HEK293T (cell line): ENCODE data around the gene LRBA.

Source experiments
- CTCF ChIA-PET: fragments of 350-600 bp; formaldehyde crosslinking; extraction: SDS; loops from one replicate; lab custom pipeline; 2021; ENCODE audit warnings: antibody characterized with exemption, inconsistent platforms; lab: Yijun Ruan, JAX
- POLR2A ChIA-PET: fragments of 350-600 bp; formaldehyde crosslinking; extraction: SDS; loops from one replicate; lab custom pipeline; 2020; ENCODE audit warnings: antibody characterized with exemption, inconsistent platforms; lab: Yijun Ruan, JAX
- DNase-seq: peaks from one replicate; pipeline ENCODE4 v3.0.0; 2012; ENCODE audit warnings: mixed read lengths; ENCODE audit errors: extremely low spot score
- ARNT ChIP-seq: fragments of 450-650 bp; IDR thresholded peaks from 2 replicates; pipeline ENCODE4 v1.6.1; 2017; ENCODE audit warnings: mild to moderate bottlenecking
- BHLHE40 ChIP-seq: fragments of 450-650 bp; IDR thresholded peaks from 2 replicates; pipeline ENCODE4 v1.6.1; 2016; ENCODE audit warnings: mild to moderate bottlenecking, moderate library complexity, borderline replicate concordance
- CTBP1 ChIP-seq: fragments of 450-650 bp; IDR thresholded peaks from 2 replicates; pipeline ENCODE4 v1.6.1; 2016; ENCODE audit warnings: borderline replicate concordance
- ELF4 ChIP-seq: fragments of 450-650 bp; IDR thresholded peaks from 2 replicates; pipeline ENCODE4 v1.6.1; 2017; ENCODE audit warnings: antibody characterized with exemption
- FOXA1 ChIP-seq: fragments of 450-650 bp; IDR thresholded peaks from 2 replicates; pipeline ENCODE4 v1.6.1; 2016; ENCODE audit warnings: mild to moderate bottlenecking
- FOXK2 ChIP-seq: fragments of 450-650 bp; IDR thresholded peaks from 2 replicates; pipeline ENCODE4 v1.6.1; 2016; ENCODE audit warnings: mild to moderate bottlenecking
- FOXM1 ChIP-seq: fragments of 450-650 bp; IDR thresholded peaks from 2 replicates; pipeline ENCODE4 v1.6.1; 2017; ENCODE audit warnings: mild to moderate bottlenecking, borderline replicate concordance
- HDGF ChIP-seq: fragments of 450-650 bp; IDR thresholded peaks from 2 replicates; pipeline ENCODE4 v1.6.1; 2017; ENCODE audit warnings: antibody characterized with exemption, borderline replicate concordance
- L3MBTL2 ChIP-seq: fragments of 450-650 bp; conservative IDR thresholded peaks from 2 replicates; pipeline ENCODE4 v1.6.1; 2016; ENCODE audit warnings: mild to moderate bottlenecking
- LEF1 ChIP-seq: fragments of 450-650 bp; IDR thresholded peaks from 2 replicates; pipeline ENCODE4 v1.6.1; 2017; ENCODE audit warnings: mild to moderate bottlenecking, borderline replicate concordance
- NFRKB ChIP-seq: fragments of 450-650 bp; IDR thresholded peaks from 2 replicates; pipeline ENCODE4 v1.6.1; 2016; ENCODE audit warnings: mild to moderate bottlenecking, moderate library complexity
- PKNOX1 ChIP-seq: fragments of 450-650 bp; IDR thresholded peaks from 2 replicates; pipeline ENCODE4 v1.6.1; 2016
- SP1 ChIP-seq: fragments of 450-650 bp; IDR thresholded peaks from 2 replicates; pipeline ENCODE4 v1.6.1; 2017
- SUZ12 ChIP-seq: fragments of 450-650 bp; IDR thresholded peaks from 2 replicates; pipeline ENCODE4 v1.6.1; 2016; ENCODE audit warnings: mild to moderate bottlenecking
- TARDBP ChIP-seq: fragments of 450-650 bp; IDR thresholded peaks from 2 replicates; pipeline ENCODE4 v1.6.1; 2016
- ZNF384 ChIP-seq: fragments of 450-650 bp; IDR thresholded peaks from 2 replicates; pipeline ENCODE4 v1.6.1; 2016

LRBA gene

GRCh38 chr4:150436598-150437370 lies 578.3 kb downstream of the LRBA start:
- no peak for TF ChIP-seq FOXK2
- TF ChIP-seq HDGF = no peak
- no peak for TF ChIP-seq L3MBTL2
- TF ChIP-seq TARDBP = no peak
- no peak for TF ChIP-seq SUZ12
- TF ChIP-seq ZNF384 = no peak
- TF ChIP-seq PKNOX1 = no peak
- no peak for TF ChIP-seq SP1
- TF ChIP-seq ELF4 = no peak
- TF ChIP-seq NFRKB = no peak
- no peak for TF ChIP-seq FOXA1
- no peak for DNase-seq
- CTCF ChIA-PET = no interaction called here
- POLR2A ChIA-PET = no interaction called here

- ChIA-PET POLR2A (no interaction called here), CTCF (interaction anchor here (0.7 kb wide), 1 partner anchor 53 kb away, joined by 3 read pairs; no protein-coding TSS in a partner anchor)
- no peak for TF ChIP-seq FOXA1
- no peak for TF ChIP-seq FOXK2
- TF ChIP-seq TARDBP = no peak
- no peak for TF ChIP-seq HDGF
- no peak for TF ChIP-seq SUZ12
- no peak for TF ChIP-seq NFRKB
- no peak for TF ChIP-seq L3MBTL2
- TF ChIP-seq CTBP1 = no peak
- TF ChIP-seq ARNT = no peak
- no peak for TF ChIP-seq LEF1
- TF ChIP-seq ZNF384 = no peak
- TF ChIP-seq FOXM1 = no peak
- TF ChIP-seq ELF4 = no peak
- no peak for TF ChIP-seq BHLHE40
- TF ChIP-seq SP1 = no peak
- no peak for DNase-seq
These were observed 583.9 kb downstream of the LRBA start for GRCh38 chr4:150431221-150431620.

- no peak for TF ChIP-seq ZNF384
- TF ChIP-seq NFRKB = no peak
- TF ChIP-seq CTBP1 = no peak
- TF ChIP-seq L3MBTL2 = no peak
- TF ChIP-seq ARNT = no peak
- no peak for TF ChIP-seq HDGF
- TF ChIP-seq LEF1 = no peak
- no peak for TF ChIP-seq SUZ12
- TF ChIP-seq SP1 = no peak
- no peak for TF ChIP-seq FOXA1
- ChIA-PET CTCF (no interaction called here), POLR2A (no interaction called here)
- no peak for DNase-seq
These were observed 589.9 kb downstream of the LRBA start for GRCh38 chr4:150425161-150425560.

- TF ChIP-seq FOXA1 (no peak), CTBP1 (no peak), ELF4 (no peak), ZNF384 (no peak), SUZ12 (no peak), FOXM1 (no peak), NFRKB (no peak), TARDBP (no peak), ARNT (no peak), LEF1 (no peak), PKNOX1 (no peak), SP1 (no peak), FOXK2 (no peak), HDGF (no peak), BHLHE40 (no peak), L3MBTL2 (no peak)
- CTCF ChIA-PET = no interaction called here
- no peak for DNase-seq
- POLR2A ChIA-PET = no interaction called here
These were observed 591.6 kb downstream of the LRBA start for GRCh38 chr4:150423503-150423902.

- ChIA-PET POLR2A (no interaction called here), CTCF (no interaction called here)
- DNase-seq = no peak
- TF ChIP-seq FOXA1 = no peak
- no peak for TF ChIP-seq NFRKB
- no peak for TF ChIP-seq HDGF
- no peak for TF ChIP-seq L3MBTL2
- no peak for TF ChIP-seq FOXM1
These were observed 592.0 kb downstream of the LRBA start for GRCh38 chr4:150423074-150423473.

GRCh38 chr4:150421612-150422011 lies 593.5 kb downstream of the LRBA start:
- no peak for DNase-seq
- ChIA-PET CTCF (no interaction called here), POLR2A (no interaction called here)
- TF ChIP-seq FOXK2 (no peak), NFRKB (no peak), SP1 (no peak), PKNOX1 (no peak), BHLHE40 (no peak), TARDBP (no peak), ARNT (no peak), ZNF384 (no peak)

GRCh38 chr4:150419939-150420338 lies 595.1 kb downstream of the LRBA start:
- DNase-seq = no peak
- ChIA-PET POLR2A (no interaction called here), CTCF (no interaction called here)
- no peak for TF ChIP-seq SP1
- TF ChIP-seq ZNF384 = no peak
- TF ChIP-seq HDGF = no peak
- no peak for TF ChIP-seq NFRKB
- no peak for TF ChIP-seq BHLHE40
- no peak for TF ChIP-seq FOXK2
- no peak for TF ChIP-seq L3MBTL2
- TF ChIP-seq CTBP1 = no peak
- no peak for TF ChIP-seq SUZ12
- TF ChIP-seq LEF1 = no peak
- no peak for TF ChIP-seq FOXM1
- TF ChIP-seq FOXA1 = no peak
- no peak for TF ChIP-seq ELF4
